ENCODE measurements around the gene SLC8A2.

Gene SLC8A2

GRCh38 chr19:47448360-47448727 lies 23.3 kb downstream of the SLC8A2 start:
- DNase-seq, result no peak

- peak; percentile 53 for DNase-seq
These were observed 24.0 kb downstream of the SLC8A2 start for GRCh38 chr19:47447470-47448359.

- peak; percentile 21 for DNase-seq
These were observed 24.9 kb downstream of the SLC8A2 start for GRCh38 chr19:47446534-47447469.

GRCh38 chr19:47445937-47446402 lies 25.7 kb downstream of the SLC8A2 start:
- DNase-seq, result peak; percentile 72

- DNase-seq, result no peak
These were observed 26.2 kb downstream of the SLC8A2 start for GRCh38 chr19:47445527-47445926.

GRCh38 chr19:47444388-47444821 lies 27.3 kb downstream of the SLC8A2 start:
- DNase-seq, result peak; percentile 45

GRCh38 chr19:47443331-47443730 lies 28.4 kb downstream of the SLC8A2 start:
- DNase-seq, result no peak

- DNase-seq, result no peak
These were observed 32.9 kb downstream of the SLC8A2 start for GRCh38 chr19:47438793-47439220.

GRCh38 chr19:47437500-47437899 lies 34.2 kb downstream of the SLC8A2 start:
- DNase-seq, result no peak

- peak; percentile 84 for DNase-seq
These were observed 34.8 kb downstream of the SLC8A2 start for GRCh38 chr19:47436712-47437401.

GRCh38 chr19:47435883-47436417 lies 35.7 kb downstream of the SLC8A2 start:
- no peak for DNase-seq

GRCh38 chr19:47435196-47435595 lies 36.5 kb downstream of the SLC8A2 start:
- peak; percentile 41 for DNase-seq

- DNase-seq, result no peak
These were observed 37.6 kb downstream of the SLC8A2 start for GRCh38 chr19:47434088-47434487.

- DNase-seq, result no peak
These were observed 38.6 kb downstream of the SLC8A2 start for GRCh38 chr19:47433121-47433520.

GRCh38 chr19:47432499-47432898 lies 39.2 kb downstream of the SLC8A2 start:
- DNase-seq, result no peak

GRCh38 chr19:47432091-47432490 lies 39.6 kb downstream of the SLC8A2 start:
- no peak for DNase-seq

- no peak for DNase-seq
These were observed 41.5 kb downstream of the SLC8A2 start for GRCh38 chr19:47430041-47430802.

- DNase-seq, result no peak
These were observed 42.4 kb downstream of the SLC8A2 start for GRCh38 chr19:47429140-47429793.

- DNase-seq, result peak; percentile 92
These were observed 43.4 kb downstream of the SLC8A2 start for GRCh38 chr19:47428177-47428894.

All from CD4-positive, alpha-beta T cell treated with Interleukin-17A for 1 hour (primary cell).